Sigmoid colon (tissue), 4 donors: Measurements from ENCODE around the gene KIF26A.

Experiments
- POLR2A ChIP-seq, 2 donors: fragments of 450-650 bp; IDR thresholded peaks; one replicate each; pipeline ENCODE4 v1.6.1; 2016; ENCODE audit warnings: antibody characterized with exemption in 2 of 2, mild to moderate bottlenecking in 2 of 2, moderate library complexity in 2 of 2
- POLR2AphosphoS5 ChIP-seq, 4 donors: sonication (generic); formaldehyde crosslinking; IDR thresholded peaks; one replicate each; pipeline ENCODE4 v1.6.1; 2017; ENCODE audit warnings: antibody characterized with exemption in 4 of 4
- TF ChIP-seq, protein P1 (sequence below), 4 experiments: fragments of 450-650 bp in 3 of 4; fragments of 200-600 bp in 1 of 4; IDR thresholded peaks; one replicate each; pipeline ENCODE4 v1.5.1; 2016 to 2019; ENCODE audit warnings: antibody characterized with exemption in 4 of 4, mild to moderate bottlenecking in 3 of 4, moderate library complexity in 2 of 4

- TF ChIP-seq, protein P1, sequence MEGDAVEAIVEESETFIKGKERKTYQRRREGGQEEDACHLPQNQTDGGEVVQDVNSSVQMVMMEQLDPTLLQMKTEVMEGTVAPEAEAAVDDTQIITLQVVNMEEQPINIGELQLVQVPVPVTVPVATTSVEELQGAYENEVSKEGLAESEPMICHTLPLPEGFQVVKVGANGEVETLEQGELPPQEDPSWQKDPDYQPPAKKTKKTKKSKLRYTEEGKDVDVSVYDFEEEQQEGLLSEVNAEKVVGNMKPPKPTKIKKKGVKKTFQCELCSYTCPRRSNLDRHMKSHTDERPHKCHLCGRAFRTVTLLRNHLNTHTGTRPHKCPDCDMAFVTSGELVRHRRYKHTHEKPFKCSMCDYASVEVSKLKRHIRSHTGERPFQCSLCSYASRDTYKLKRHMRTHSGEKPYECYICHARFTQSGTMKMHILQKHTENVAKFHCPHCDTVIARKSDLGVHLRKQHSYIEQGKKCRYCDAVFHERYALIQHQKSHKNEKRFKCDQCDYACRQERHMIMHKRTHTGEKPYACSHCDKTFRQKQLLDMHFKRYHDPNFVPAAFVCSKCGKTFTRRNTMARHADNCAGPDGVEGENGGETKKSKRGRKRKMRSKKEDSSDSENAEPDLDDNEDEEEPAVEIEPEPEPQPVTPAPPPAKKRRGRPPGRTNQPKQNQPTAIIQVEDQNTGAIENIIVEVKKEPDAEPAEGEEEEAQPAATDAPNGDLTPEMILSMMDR (IDR thresholded peaks at IDR 0.05), result no peak
- no peak for TF ChIP-seq POLR2AphosphoS5 (IDR thresholded peaks at IDR 0.05)
- TF ChIP-seq POLR2A (IDR thresholded peaks at IDR 0.05), result no peak
Observed at GRCh38 chr14:104146651-104147345, 8.4 kb downstream of the KIF26A start.
